ENCODE measurements around the gene GSTO1. TPM values are rescaled to one million over a fixed set of nuclear protein-coding genes. Genes with fewer than 3 reads are reported as not detected.

Gene GSTO1
- total and polyA plus RNA-seq, 2 experiments from 2014 or later, result 52.5 to 182 TPM

DNA sequence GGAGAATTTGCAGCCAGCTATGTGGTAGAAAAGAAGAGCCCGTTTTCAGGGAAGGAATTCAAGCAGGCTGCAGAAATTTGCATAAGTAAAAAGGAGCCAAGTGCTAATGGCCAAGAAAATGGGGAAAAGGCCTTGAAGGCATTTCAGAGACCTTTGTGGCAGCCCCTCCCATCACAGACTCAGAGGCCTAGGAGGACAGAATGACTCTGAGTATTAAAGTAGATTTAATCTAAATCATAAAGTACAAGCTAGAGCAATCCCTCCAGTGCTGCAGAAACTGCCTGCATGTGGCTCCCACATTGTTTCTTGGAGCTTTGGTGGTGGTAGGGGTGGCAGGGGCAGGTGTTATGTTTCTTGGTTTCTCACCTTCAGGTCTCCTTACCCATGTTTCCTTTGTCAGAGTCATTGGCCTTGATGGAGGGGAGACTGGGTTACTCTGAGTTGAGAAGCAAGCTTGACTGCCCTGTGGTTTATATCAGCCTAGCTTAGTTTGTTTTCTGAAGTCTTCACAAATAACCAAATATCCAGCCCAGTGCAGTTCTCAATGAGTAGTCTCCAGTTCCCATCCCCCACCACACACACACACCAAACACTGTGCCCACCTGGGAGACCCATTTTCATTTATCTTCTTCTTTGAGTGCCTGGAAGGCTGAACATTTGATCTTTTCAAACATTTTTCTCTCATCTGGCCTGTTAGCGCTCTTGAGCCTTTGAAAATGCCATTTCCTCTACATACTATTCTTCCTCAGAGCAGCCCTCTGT lies 49.1 kb downstream of the GSTO1 start:
- Mint-ChIP-seq H3K4me3 (no peak overlapping the region), H3K27ac (no peak overlapping the region), H3K27me3 (ENCODE audit: insufficient read depth, low read depth, poor library complexity) (peaks cover 7% of the 10 kb centered on the region), H3K36me3 (ENCODE audit: low read depth) (peaks cover 47% of the 10 kb centered on the region), H3K4me1 (peaks cover 16% of the 10 kb centered on the region), H3K9me3 (peaks cover 29% of the 10 kb centered on the region)
- peaks cover 6% of the 10 kb centered on the region; the same call in 1 of the 2 replicates for H3K36me3 ChIP-seq (ENCODE audit: insufficient read depth)
- H3K27ac ChIP-seq (ENCODE audit: low read depth), result no peak overlapping the region
- H3K4me3 ChIP-seq, result no peak overlapping the region
- peaks cover 6% of the 10 kb centered on the region; the same call in 1 of the 2 replicates for H3K9me2 ChIP-seq (ENCODE audit: insufficient read depth)
- H3K27me3 ChIP-seq (ENCODE audit: insufficient read depth), result no peaks in the 10 kb centered on the region
- H3K4me2 ChIP-seq, result no peak overlapping the region
- no peak for DNase-seq (ENCODE audit: low spot score)
- H4K20me1 ChIP-seq (replicated peaks; ENCODE audit: insufficient read depth), result no peaks in the 10 kb centered on the region
- H3F3A ChIP-seq (replicated peaks; ENCODE audit: low read depth), result no peaks in the 10 kb centered on the region
- H3K79me2 ChIP-seq (replicated peaks; ENCODE audit: insufficient read depth), result no peaks in the 10 kb centered on the region
- ATAC-seq, result no peak
- H2AFZ ChIP-seq, result no peak overlapping the region
- H3K4me1 ChIP-seq (ENCODE audit: insufficient read depth), result no peaks in the 10 kb centered on the region
- TF ChIP-seq CTCF (conservative IDR thresholded peaks at IDR 0.05; ENCODE audit: low read depth in 2 of 2) (no peak), ZNF462 (CRISPR knock-in tag; IDR thresholded peaks at IDR 0.05) (no peak), ZNF331 (CRISPR knock-in tag; IDR thresholded peaks at IDR 0.05; ENCODE audit: low read depth) (no peak), ZNF114 (CRISPR knock-in tag; IDR thresholded peaks at IDR 0.05) (no peak)

All from GM23338 (cell line).